HEK293 (cell line): ENCODE data around the gene SLC37A3.

Experiments used
- CTCF ChIP-seq: fragments of 450-650 bp; formaldehyde crosslinking; IDR thresholded peaks from 2 replicates; pipeline ENCODE4 v1.5.1; 2016; ENCODE audit warnings: missing biosample characterization, missing genetic modification characterization
- REST ChIP-seq: fragments of 450-650 bp; formaldehyde crosslinking; IDR thresholded peaks from 2 replicates; pipeline ENCODE4 v1.5.1; 2016; ENCODE audit warnings: missing biosample characterization, missing genetic modification characterization
- SP2 ChIP-seq: fragments of 450-650 bp; formaldehyde crosslinking; IDR thresholded peaks from 2 replicates; pipeline ENCODE4 v1.5.1; 2016; ENCODE audit warnings: missing biosample characterization, missing genetic modification characterization
- SP7 ChIP-seq: fragments of 450-650 bp; formaldehyde crosslinking; IDR thresholded peaks from 2 replicates; pipeline ENCODE4 v1.5.1; 2016; ENCODE audit warnings: missing biosample characterization, missing genetic modification characterization
- YY1 ChIP-seq: fragments of 450-650 bp; formaldehyde crosslinking; IDR thresholded peaks from 2 replicates; pipeline ENCODE4 v1.5.1; 2018; ENCODE audit warnings: missing biosample characterization, missing genetic modification characterization
- ZBTB10 ChIP-seq: fragments of 450-650 bp; formaldehyde crosslinking; IDR thresholded peaks from 2 replicates; pipeline ENCODE4 v1.5.1; 2016; ENCODE audit warnings: missing biosample characterization, missing genetic modification characterization
- ZNF514 ChIP-seq: fragments of 450-650 bp; formaldehyde crosslinking; IDR thresholded peaks from 2 replicates; pipeline ENCODE4 v1.5.1; 2016; ENCODE audit warnings: missing biosample characterization, missing genetic modification characterization

GRCh38 chr7:140285938-140286337 is 112.4 kb downstream of the SLC37A3 start:
- TF ChIP-seq CTCF (tag by site-specific recombination) (no peak), REST (tag by site-specific recombination) (no peak), YY1 (tag by site-specific recombination) (no peak), SP7 (no peak), ZBTB10 (tag by site-specific recombination) (no peak), ZNF514 (tag by site-specific recombination) (no peak), SP2 (tag by site-specific recombination) (no peak)
